AG09309 (cell line): ENCODE results near the gene C17orf107.

Experiments
- DNase-seq: peaks from one replicate; pipeline ENCODE4 v3.0.0-alpha.2; 2010; ENCODE audit warnings: low read depth
- H3K4me3 ChIP-seq: 2 replicates; pipeline ENCODE4 v1.5.1; 2011; ENCODE audit warnings: mild to moderate bottlenecking, low read depth, low read length, moderate library complexity; ENCODE audit not compliant: control insufficient read depth
- CTCF ChIP-seq: IDR thresholded peaks from 2 replicates; pipeline ENCODE4 v1.5.1; 2011; ENCODE audit warnings: mild to moderate bottlenecking, low read depth, low read length, inconsistent platforms; ENCODE audit not compliant: insufficient read depth, control insufficient read depth; ENCODE audit errors: missing control alignments

Gene C17orf107

GRCh38 chr17:4945944-4946280, 46.6 kb downstream of the C17orf107 start:
- TF ChIP-seq CTCF: no peak
- peak overlapping the region; percentile 88 for H3K4me3 ChIP-seq
- DNase-seq: no peak

GRCh38 chr17:4946312-4946976, 47.1 kb downstream of the C17orf107 start:
- peak overlapping the region; percentile 88 for H3K4me3 ChIP-seq
- no peak for DNase-seq
- no peak for TF ChIP-seq CTCF

DNA sequence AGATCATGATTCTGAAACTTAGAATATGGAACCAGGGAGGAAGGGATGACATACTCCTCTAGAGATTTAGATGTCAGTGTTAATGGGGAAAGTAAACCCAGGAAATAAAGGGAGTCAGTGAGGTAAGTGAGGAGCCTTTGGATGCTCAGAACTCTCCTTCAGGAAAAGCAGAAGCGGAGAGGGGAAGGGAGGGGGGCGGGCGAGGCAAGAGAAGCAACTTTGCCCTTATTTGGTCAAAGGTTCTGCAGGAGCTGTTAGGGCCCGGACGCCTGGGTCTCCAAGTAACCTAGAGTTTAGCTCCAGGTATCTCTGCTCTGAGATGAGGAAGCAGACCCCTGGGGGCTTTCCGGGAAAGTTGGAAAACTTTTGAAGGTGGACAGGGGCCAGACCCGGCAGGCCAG, 47.7 kb downstream of the C17orf107 start:
- no peak for TF ChIP-seq CTCF
- peak overlapping the region; percentile 88 for H3K4me3 ChIP-seq
- no peak for DNase-seq

GRCh38 chr17:4947411-4948165, 48.3 kb downstream of the C17orf107 start:
- peak overlapping the region; percentile 88 for H3K4me3 ChIP-seq

GRCh38 chr17:4948166-4948930, 49.0 kb downstream of the C17orf107 start, which contains the start of gene PFN1:
PFN1 (minus strand) TSS chr17:4948530; CDS start chr17:4948394, 136 bp downstream.
- no peak for TF ChIP-seq CTCF

More at GRCh38 chr17:4947411-4948165, 48.3 kb downstream of the C17orf107 start:
- no peak for DNase-seq
- TF ChIP-seq CTCF: no peak

GRCh38 chr17:4948931-4949320, 49.6 kb downstream of the C17orf107 start:
- H3K4me3 ChIP-seq: peak overlapping the region; percentile 62
- peak; percentile 56 for DNase-seq
- no peak for TF ChIP-seq CTCF

More at GRCh38 chr17:4948166-4948930, 49.0 kb downstream of the C17orf107 start, which contains the start of gene PFN1:
- peak; percentile 74 for DNase-seq
- H3K4me3 ChIP-seq: peak within 1 kb of the TSS; percentile 88
